Measurements from ENCODE around the gene LYPD1.

Gene LYPD1

DNA sequence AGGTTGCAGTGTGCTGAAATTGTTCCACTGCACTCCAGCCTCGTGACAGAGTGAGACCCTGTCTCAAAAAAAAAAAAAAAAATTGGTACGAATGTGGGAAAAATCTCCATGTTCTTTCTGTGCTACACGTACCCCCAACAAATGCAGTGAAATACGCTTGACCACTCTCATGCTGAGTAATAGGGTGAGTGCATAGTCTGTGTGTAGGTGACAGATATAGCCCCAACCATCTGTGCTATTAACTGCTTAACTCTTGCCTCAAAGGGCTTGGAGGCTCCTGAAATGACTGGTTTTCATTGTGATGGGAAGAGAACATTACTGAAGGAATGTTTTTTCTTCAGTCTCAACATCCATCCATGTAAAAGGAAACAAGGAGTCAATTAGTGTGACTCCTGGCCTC lies 15.7 kb downstream of the LYPD1 start:
- DNase-seq (ENCODE audit: insufficient read length, low spot score) (no peak), FAIRE-seq (no peak)
- TF ChIP-seq, protein P1, sequence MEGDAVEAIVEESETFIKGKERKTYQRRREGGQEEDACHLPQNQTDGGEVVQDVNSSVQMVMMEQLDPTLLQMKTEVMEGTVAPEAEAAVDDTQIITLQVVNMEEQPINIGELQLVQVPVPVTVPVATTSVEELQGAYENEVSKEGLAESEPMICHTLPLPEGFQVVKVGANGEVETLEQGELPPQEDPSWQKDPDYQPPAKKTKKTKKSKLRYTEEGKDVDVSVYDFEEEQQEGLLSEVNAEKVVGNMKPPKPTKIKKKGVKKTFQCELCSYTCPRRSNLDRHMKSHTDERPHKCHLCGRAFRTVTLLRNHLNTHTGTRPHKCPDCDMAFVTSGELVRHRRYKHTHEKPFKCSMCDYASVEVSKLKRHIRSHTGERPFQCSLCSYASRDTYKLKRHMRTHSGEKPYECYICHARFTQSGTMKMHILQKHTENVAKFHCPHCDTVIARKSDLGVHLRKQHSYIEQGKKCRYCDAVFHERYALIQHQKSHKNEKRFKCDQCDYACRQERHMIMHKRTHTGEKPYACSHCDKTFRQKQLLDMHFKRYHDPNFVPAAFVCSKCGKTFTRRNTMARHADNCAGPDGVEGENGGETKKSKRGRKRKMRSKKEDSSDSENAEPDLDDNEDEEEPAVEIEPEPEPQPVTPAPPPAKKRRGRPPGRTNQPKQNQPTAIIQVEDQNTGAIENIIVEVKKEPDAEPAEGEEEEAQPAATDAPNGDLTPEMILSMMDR (IDR thresholded peaks at IDR 0.05; ENCODE audit: insufficient read depth, missing control alignments), result no peak

DNA sequence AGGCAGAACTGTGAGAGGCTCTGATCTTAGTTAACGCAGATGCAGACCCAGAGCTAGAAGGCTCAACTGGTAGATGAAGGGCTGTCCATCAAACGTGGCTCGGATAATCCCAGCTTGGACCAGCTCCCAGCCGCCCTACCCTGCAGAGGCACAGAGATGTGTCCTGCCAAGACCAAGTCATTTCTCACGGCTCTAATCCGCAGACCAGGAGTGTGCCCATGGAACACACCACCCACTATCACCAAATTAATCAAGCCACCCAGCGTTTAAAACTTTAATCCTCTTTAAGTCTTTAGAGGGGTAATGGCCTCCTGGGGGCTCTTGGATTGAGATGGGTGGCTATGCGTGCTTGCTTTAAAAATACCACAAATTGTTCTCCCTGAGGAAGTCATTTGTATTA lies 17.5 kb downstream of the LYPD1 start:
- FAIRE-seq (no peak), DNase-seq (ENCODE audit: insufficient read length, low spot score) (no peak)
- TF ChIP-seq, protein P1 (IDR thresholded peaks at IDR 0.05; ENCODE audit: insufficient read depth, missing control alignments), result no peak

DNA sequence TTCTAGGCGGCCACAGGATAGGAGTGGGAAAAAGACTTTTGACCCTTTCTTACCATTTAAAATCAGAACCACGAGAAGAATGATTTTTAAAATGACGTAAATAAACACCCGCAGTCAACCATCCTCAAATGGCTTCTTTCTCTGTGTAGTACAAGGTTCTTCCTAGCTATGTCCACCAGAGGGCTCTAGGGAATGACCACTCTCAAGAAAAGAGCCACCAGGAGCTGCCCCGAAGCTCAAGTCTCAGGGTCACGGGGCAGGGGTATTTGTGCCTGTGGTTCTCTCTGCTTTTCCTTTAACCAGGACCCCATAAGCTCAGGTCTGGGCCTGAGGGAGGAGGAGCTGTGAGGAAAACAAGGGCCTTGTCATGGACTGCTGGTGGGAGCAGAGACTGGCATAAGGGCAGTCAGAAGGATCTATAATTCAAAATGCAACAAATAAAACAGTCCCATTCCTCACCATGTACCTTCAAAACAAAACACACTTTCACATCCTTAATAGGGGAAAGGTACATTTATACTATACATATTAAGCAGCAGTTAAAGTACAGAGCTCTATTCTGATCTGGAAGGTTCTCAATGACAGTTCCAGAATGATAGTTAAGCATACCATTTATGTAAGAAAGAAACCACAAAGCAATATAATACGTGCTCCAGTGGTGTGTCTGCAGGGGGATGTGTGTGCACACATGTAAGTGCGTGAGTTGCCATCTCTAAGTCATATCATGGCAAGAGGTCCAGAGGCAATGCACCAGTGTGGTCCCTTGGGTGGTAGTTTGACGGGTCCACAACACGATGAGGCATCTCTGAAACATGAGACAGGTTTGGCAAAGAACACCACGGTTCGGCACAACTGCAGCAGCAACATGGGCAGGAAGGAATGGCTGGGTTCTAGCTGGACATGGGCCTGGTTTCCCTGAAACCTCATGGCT lies 18.6 kb downstream of the LYPD1 start:
- FAIRE-seq (no peak), DNase-seq (ENCODE audit: insufficient read length, low spot score) (no peak)
- TF ChIP-seq, protein P1 (IDR thresholded peaks at IDR 0.05; ENCODE audit: insufficient read depth, missing control alignments), result peak; percentile 56

DNA sequence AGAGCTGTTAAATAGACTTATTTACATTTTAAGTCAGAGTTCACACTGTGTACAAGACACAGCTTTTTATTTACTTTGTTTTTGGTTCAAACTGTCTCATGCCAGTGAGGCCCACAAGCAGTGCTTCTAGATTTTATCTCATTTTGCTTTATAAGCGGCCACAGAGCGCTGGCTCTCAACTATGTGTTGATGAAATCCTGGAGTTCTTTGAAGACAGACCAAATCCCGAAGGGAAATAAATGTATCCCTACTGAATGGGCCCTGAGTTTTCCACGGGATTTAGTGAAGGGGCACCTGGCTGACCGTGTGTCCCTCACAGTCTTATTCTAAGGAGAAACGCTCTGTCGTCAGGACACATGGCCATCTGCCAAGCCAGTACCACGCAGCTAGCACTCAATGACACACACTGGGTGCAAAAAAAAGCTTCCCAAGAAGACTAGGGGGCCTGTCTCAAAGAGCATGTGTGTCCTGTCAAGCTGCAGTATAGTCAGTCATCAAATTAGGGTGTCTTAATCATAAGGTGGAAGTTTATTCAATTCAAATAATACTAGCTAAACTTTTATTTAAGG lies 23.4 kb downstream of the LYPD1 start:
- DNase-seq (ENCODE audit: insufficient read length, low spot score) (no peak), FAIRE-seq (no peak)
- TF ChIP-seq, protein P1 (IDR thresholded peaks at IDR 0.05; ENCODE audit: insufficient read depth, missing control alignments), result no peak

DNA sequence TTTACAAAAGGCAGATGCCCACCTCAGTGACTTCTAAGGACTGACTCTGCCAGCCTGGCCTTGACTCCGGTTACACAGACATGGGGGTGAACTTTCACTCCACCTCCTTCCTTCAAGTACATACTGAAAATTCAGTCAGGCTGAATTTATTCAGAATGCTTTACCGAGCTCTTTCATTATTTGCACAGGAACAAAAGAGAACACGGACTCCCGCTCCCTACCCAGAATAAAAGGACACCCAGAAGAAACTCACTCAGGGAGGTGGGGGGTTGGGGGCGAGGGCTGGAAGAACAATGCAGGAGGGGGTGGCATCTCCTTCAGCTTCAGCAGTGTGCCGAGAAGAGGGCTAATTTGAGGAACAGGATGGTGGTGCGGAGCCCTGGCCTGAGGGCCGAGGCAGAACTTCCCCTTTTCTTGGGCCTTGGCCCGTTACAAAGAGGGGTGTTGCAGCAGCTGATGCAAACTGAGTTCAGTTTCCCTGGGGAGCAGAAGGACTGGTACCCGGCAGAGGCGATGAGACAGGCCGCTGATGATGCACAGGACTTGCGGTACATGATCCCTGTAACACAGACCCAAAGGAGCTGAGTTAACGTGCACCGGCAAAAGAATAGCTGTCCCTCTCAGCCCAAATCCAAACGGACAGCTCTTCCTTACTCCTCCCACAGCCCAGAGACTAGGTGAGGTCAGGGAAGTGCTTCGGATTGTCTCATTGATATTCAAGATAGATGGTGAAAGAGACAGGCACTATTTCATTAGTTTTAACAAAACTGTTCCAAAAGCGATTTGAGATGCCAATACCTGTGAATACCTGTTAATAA lies 24.1 kb downstream of the LYPD1 start:
- TF ChIP-seq, protein P1 (IDR thresholded peaks at IDR 0.05; ENCODE audit: insufficient read depth, missing control alignments), result no peak
- FAIRE-seq (no peak), DNase-seq (ENCODE audit: insufficient read length, low spot score) (no peak)

DNA sequence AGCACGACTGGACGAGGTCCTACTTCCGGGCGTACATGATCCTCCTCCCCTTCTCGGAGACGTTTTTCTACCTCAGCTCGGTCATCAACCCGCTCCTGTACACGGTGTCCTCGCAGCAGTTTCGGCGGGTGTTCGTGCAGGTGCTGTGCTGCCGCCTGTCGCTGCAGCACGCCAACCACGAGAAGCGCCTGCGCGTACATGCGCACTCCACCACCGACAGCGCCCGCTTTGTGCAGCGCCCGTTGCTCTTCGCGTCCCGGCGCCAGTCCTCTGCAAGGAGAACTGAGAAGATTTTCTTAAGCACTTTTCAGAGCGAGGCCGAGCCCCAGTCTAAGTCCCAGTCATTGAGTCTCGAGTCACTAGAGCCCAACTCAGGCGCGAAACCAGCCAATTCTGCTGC lies 24.8 kb downstream of the LYPD1 start:
- TF ChIP-seq, protein P1 (IDR thresholded peaks at IDR 0.05; ENCODE audit: insufficient read depth, missing control alignments), result peak; percentile 23
- FAIRE-seq (no peak), DNase-seq (ENCODE audit: insufficient read length, low spot score) (no peak)
